HepG2 (cell line): ENCODE measurements around the gene SNCA. TPM values are rescaled to one million over a fixed set of nuclear protein-coding genes. Genes with fewer than 3 reads are reported as not detected.

Source experiments
- ATAC-seq: fragments of 200-7000 bp; cut with Tn5 transposase; 3 replicates; pipeline ENCODE4 v1.9.1; 2020; ENCODE audit warnings: mild to moderate bottlenecking, moderate library complexity
- BruUV-seq: library from RNA; stranded (reverse); fragments of 400-500 nt; replicated peaks from 2 replicates; lab custom pipeline; 2021; lab: Mats Ljungman, UMichigan
- CTCF ChIA-PET: fragments of 300-600 bp; formaldehyde crosslinking; extraction: SDS; loops from one replicate; lab custom pipeline; 2021; ENCODE audit warnings: low total read pairs, inconsistent platforms, low intra/inter-chr PET ratio; lab: Yijun Ruan, JAX
- POLR2A ChIA-PET: fragments of 350-600 bp; sonication (Branson Sonifier 250); formaldehyde crosslinking; loops from one replicate; lab custom pipeline; 2020; ENCODE audit warnings: antibody characterized with exemption, inconsistent platforms; lab: Yijun Ruan, JAX
- DNase-seq: peaks from one replicate; pipeline ENCODE4 v3.0.0-alpha.2; 2015; ENCODE audit warnings: low spot score
- FAIRE-seq: peaks from 3 replicates; lab custom pipeline; 2011; peaks lifted over from hg19 to GRCh38; lab: Jason Lieb, UNC
- H2AFZ ChIP-seq: one replicate; pipeline ENCODE4 v1.6.1; 2011; ENCODE audit warnings: low read length, inconsistent platforms
- H3K27ac ChIP-seq: fragments of 300-600 bp; 3 replicates; pipeline ENCODE4 v1.8.0; 2011; ENCODE audit warnings: mixed run types, mild to moderate bottlenecking, mixed read lengths, low read length, inconsistent platforms; ENCODE audit not compliant: insufficient read depth; ENCODE audit errors: extremely low read length
- H3K27me3 ChIP-seq, 2 experiments: fragments of 200-600 bp in 1 of 2; 2 replicates in 1 of 2; 3 replicates in 1 of 2; pipeline versions ENCODE4 v1.6.0 to v1.8.0; 2011; ENCODE audit warnings: low read length in 2 of 2, mild to moderate bottlenecking in 2 of 2, moderate library complexity in 2 of 2, inconsistent platforms in 1 of 2; ENCODE audit not compliant: insufficient read depth in 2 of 2, control insufficient read depth in 1 of 2
- H3K36me3 ChIP-seq, 2 experiments: fragments of 200-600 bp in 1 of 2; replicated peaks in 1 of 2; 2 replicates in 1 of 2; 3 replicates in 1 of 2; pipeline versions ENCODE4 v1.5.1 to v1.8.0; 2011; ENCODE audit warnings: low read length in 2 of 2, inconsistent platforms in 1 of 2; ENCODE audit not compliant: insufficient read depth in 2 of 2, control insufficient read depth in 1 of 2
- H3K4me1 ChIP-seq: 2 replicates; pipeline ENCODE4 v1.5.1; 2012; ENCODE audit warnings: low read length, inconsistent platforms; ENCODE audit not compliant: insufficient read depth
- H3K4me2 ChIP-seq: 2 replicates; pipeline ENCODE4 v1.6.0; 2011; ENCODE audit warnings: low read depth, low read length, inconsistent platforms
- H3K4me3 ChIP-seq, 3 experiments: fragments of 200-600 bp in 1 of 3; sonication (generic), shearing (Covaris generic) in 1 of 3; replicated peaks in 1 of 3; 2 replicates each; pipeline ENCODE4 v1.5.1; 2011 to 2016; ENCODE audit warnings: low read length in 3 of 3, inconsistent platforms in 2 of 3, low read depth in 2 of 3, mild to moderate bottlenecking in 2 of 3, control low read depth in 1 of 3, mixed read lengths in 1 of 3; ENCODE audit not compliant: insufficient read depth in 1 of 3
- H3K79me2 ChIP-seq: one replicate; pipeline ENCODE4 v1.6.1; 2011; ENCODE audit warnings: low read length, inconsistent platforms; ENCODE audit not compliant: insufficient read depth
- H3K9ac ChIP-seq: 2 replicates; pipeline ENCODE4 v1.6.0; 2011; ENCODE audit warnings: mild to moderate bottlenecking, low read depth, low read length, inconsistent platforms; ENCODE audit not compliant: insufficient read depth
- H3K9me3 ChIP-seq: 2 replicates; pipeline ENCODE4 v1.5.1; 2012; ENCODE audit warnings: mild to moderate bottlenecking, low read length
- H4K20me1 ChIP-seq: 2 replicates; pipeline ENCODE4 v1.6.0; 2011; ENCODE audit warnings: inconsistent platforms, mild to moderate bottlenecking, low read length, moderate library complexity; ENCODE audit not compliant: insufficient read depth
- ATF7-NPFF ChIP-seq: sonication (generic); formaldehyde crosslinking; IDR thresholded peaks from 2 replicates; pipeline ENCODE4 v1.8.1; 2023; ENCODE audit warnings: mild to moderate bottlenecking, low read depth, missing genetic modification reagents, moderate library complexity
- HDAC1 ChIP-seq: sonication (generic); formaldehyde crosslinking; IDR thresholded peaks from 2 replicates; pipeline ENCODE4 v1.5.1; 2020; ENCODE audit warnings: mild to moderate bottlenecking, missing genetic modification reagents
- HIVEP1 ChIP-seq: sonication (generic); formaldehyde crosslinking; IDR thresholded peaks from 2 replicates; pipeline ENCODE4 v1.4.0; 2020; ENCODE audit warnings: mild to moderate bottlenecking, missing genetic modification reagents
- MIXL1 ChIP-seq: IDR thresholded peaks from 2 replicates; pipeline ENCODE4 v1.6.1; 2016
- NR1H2 ChIP-seq: sonication (generic); formaldehyde crosslinking; IDR thresholded peaks from 2 replicates; pipeline ENCODE4 v1.8.1; 2022; ENCODE audit warnings: low read depth, missing genetic modification reagents, borderline replicate concordance
- PHF8 ChIP-seq: sonication (generic); formaldehyde crosslinking; IDR thresholded peaks from 2 replicates; pipeline ENCODE4 v1.5.0; 2020; ENCODE audit warnings: missing genetic modification reagents
- SALL2 ChIP-seq: sonication (generic); formaldehyde crosslinking; IDR thresholded peaks from 2 replicates; pipeline ENCODE4 v1.8.1; 2023; ENCODE audit warnings: mild to moderate bottlenecking, missing genetic modification reagents, inconsistent platforms
- SNRNP70 ChIP-seq: fragments of 200-400 bp; formaldehyde crosslinking; IDR thresholded peaks from 2 replicates; pipeline ENCODE4 v1.6.1; 2017; ENCODE audit warnings: mild to moderate bottlenecking, low read depth, low read length, moderate library complexity
- ZNF124 ChIP-seq: sonication (generic); formaldehyde crosslinking; IDR thresholded peaks from 2 replicates; pipeline ENCODE4 v1.4.0; 2020; ENCODE audit warnings: missing genetic modification reagents
- ZNF292 ChIP-seq: sonication (generic); formaldehyde crosslinking; IDR thresholded peaks from 2 replicates; pipeline ENCODE4 v1.8.1; 2022; ENCODE audit warnings: mild to moderate bottlenecking, low read depth, missing genetic modification reagents, borderline replicate concordance
- ZNF367 ChIP-seq: sonication (generic); formaldehyde crosslinking; IDR thresholded peaks from 2 replicates; pipeline ENCODE4 v1.4.0; 2020; ENCODE audit warnings: missing genetic modification reagents, borderline replicate concordance
- ZNF550 ChIP-seq: sonication (generic); formaldehyde crosslinking; IDR thresholded peaks from 2 replicates; pipeline ENCODE4 v1.4.0; 2020; ENCODE audit warnings: mild to moderate bottlenecking, missing genetic modification reagents, borderline replicate concordance
- WGBS: methylation state at CpG from one replicate; pipeline ENCODE4 v1.1.6; 2017; ENCODE audit warnings: low lambda C conversion rate; 5-methylcytosine and 5-hydroxymethylcytosine counted together
- in situ Hi-C: cut with HindIII; loops from 2 replicates; pipeline ENCODE4 v1.10.0; 2017; ENCODE audit warnings: low pct_unique_long_range_greater_than_20kb; ENCODE audit not compliant: extremely low pct_ligation_motif_present
- intact Hi-C: fragments of 100-400 bp; cut with micrococcal nuclease; formaldehyde crosslinking; loops from one replicate; pipeline ENCODE4 v1.10.0; 2022; ENCODE audit not compliant: unreplicated experiment
- polyA plus RNA-seq, 8 experiments: library from polyadenylated mRNA; depleted of rRNA in 3 of 8; stranded (reverse) in 7 of 8; unstranded in 1 of 8; fragments of >200 nt; fragmentation: Illumina TruSeq in 4 of 8; extraction: Trizol in 4 of 8; gene quantifications; 2 replicates each; pipeline versions ENCODE4 v1.2.1 to v1.2.3, GENCODE V29; 2011 to 2016; ENCODE audit warnings: low read depth in 4 of 8, missing spikeins in 1 of 8, mixed read lengths in 1 of 8; ENCODE audit not compliant: insufficient read depth in 1 of 8
- total RNA-seq, 5 experiments: library from RNA; depleted of rRNA; stranded (reverse); fragments of >200 nt; fragmentation: Illumina TruSeq; extraction: Trizol; gene quantifications; 2 replicates each; pipeline ENCODE4 v1.2.3, GENCODE V29; 2016; ENCODE audit warnings: low read depth in 1 of 5

Gene SNCA
- total and polyA plus RNA-seq, 2 of the 13 experiments (the other 11 are each of a cell fraction or from before 2014, with no cell fraction given), result not detected

DNA sequence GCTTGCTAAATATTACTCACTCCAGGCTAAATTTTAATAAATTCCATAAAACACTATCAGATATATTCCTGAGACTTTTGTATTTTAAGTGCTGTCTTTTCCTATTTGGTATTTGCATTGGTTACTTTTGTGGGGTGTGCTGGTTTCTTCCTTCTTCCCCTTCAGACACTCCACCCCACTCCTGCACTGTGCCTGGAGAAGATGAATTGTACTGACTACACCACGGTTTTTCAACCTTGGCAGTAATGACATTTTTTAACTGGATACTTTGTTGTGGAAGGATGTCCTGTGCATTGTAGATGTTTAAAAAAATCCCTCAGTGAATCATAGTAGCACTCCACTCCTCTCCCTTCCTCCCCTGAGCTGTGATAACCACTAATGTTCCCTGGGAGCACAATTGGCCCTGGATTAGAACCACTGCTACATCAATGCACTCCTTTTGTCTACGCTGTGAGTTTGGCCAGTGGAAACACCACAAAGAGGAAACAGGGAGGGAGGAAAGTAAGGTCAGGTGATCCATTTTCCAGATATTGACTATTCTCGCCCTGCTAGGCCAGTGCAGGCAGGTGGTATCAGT is 36.3 kb downstream of the SNCA start:
- no peak overlapping the region for H3K4me3 ChIP-seq
- H3K79me2 ChIP-seq, result no peaks in the 10 kb centered on the region
- POLR2A ChIA-PET, result no interaction called here
- no peak overlapping the region for H3K9ac ChIP-seq
- ATAC-seq (no peak), FAIRE-seq (no peak), DNase-seq (no peak)
- WGBS, result 3% methylated on average over 3 of the region's 3 CpGs
- no peaks in the 10 kb centered on the region for H3K9me3 ChIP-seq
- H3K27me3 ChIP-seq, result no peaks in the 10 kb centered on the region
- in situ Hi-C loops, result no loop called here
- no peaks in the 10 kb centered on the region for H4K20me1 ChIP-seq
- H3K4me2 ChIP-seq, result no peak overlapping the region
- no peak overlapping the region for H2AFZ ChIP-seq
- H3K27ac ChIP-seq, result no peak overlapping the region
- intact Hi-C loops, result no loop called here
- TF ChIP-seq SALL2 (CRISPR knock-in tag) (no peak), ZNF292 (no peak), SNRNP70 (no peak), HDAC1 (no peak), ATF7-NPFF (CRISPR knock-in tag) (no peak), MIXL1 (CRISPR knock-in tag) (no peak), ZNF550 (no peak), PHF8 (CRISPR knock-in tag) (no peak), ZNF367 (CRISPR knock-in tag) (no peak), ZNF124 (CRISPR knock-in tag) (no peak), HIVEP1 (CRISPR knock-in tag) (no peak), NR1H2 (CRISPR knock-in tag) (no peak)
- no TSS peak for BruUV-seq
- H3K36me3 ChIP-seq, result no peaks in the 10 kb centered on the region
- H3K4me1 ChIP-seq, result no peaks in the 10 kb centered on the region
- CTCF ChIA-PET, result no interaction called here
